Vagina (tissue), 2 donors: ENCODE results near the gene CLPTM1L.

ENCODE experiments used
- CTCF ChIP-seq, 3 experiments: fragments of 450-650 bp in 2 of 3; fragments of 200-600 bp in 1 of 3; sonication (generic) in 1 of 3; IDR thresholded peaks; one replicate each; pipeline ENCODE4 v1.5.1; 2017 to 2019; ENCODE audit warnings: antibody characterized with exemption in 3 of 3, mild to moderate bottlenecking in 2 of 3, moderate library complexity in 2 of 3
- POLR2A ChIP-seq, 2 donors: fragments of 450-650 bp; IDR thresholded peaks; one replicate each; pipeline ENCODE4 v1.6.1; 2017; ENCODE audit warnings: antibody characterized with exemption in 2 of 2, mild to moderate bottlenecking in 2 of 2, moderate library complexity in 2 of 2
- POLR2AphosphoS5 ChIP-seq, 2 donors: sonication (generic); formaldehyde crosslinking; IDR thresholded peaks; one replicate each; pipeline ENCODE4 v1.9.0; 2017; ENCODE audit warnings: antibody characterized with exemption in 2 of 2, mild to moderate bottlenecking in 2 of 2, low read depth in 1 of 2; ENCODE audit not compliant: insufficient read depth in 1 of 2

- TF ChIP-seq POLR2AphosphoS5 (IDR thresholded peaks at IDR 0.05; ENCODE audit: insufficient read depth in 1 of 2, low read depth in 1 of 2) (no peak), CTCF (IDR thresholded peaks at IDR 0.05) (no peak), POLR2A (IDR thresholded peaks at IDR 0.05) (no peak)
These were observed 13.8 kb upstream of the CLPTM1L start for GRCh38 chr5:1358726-1359025.
